Measurements from ENCODE around the gene ARHGAP44. TPM values are rescaled to one million over a fixed set of nuclear protein-coding genes. Genes with fewer than 3 reads are reported as not detected.

The ARHGAP44 gene
- total RNA-seq, 3 donors from 2014 or later, result 34.4 to 92.3 (median 52.0) TPM

DNA sequence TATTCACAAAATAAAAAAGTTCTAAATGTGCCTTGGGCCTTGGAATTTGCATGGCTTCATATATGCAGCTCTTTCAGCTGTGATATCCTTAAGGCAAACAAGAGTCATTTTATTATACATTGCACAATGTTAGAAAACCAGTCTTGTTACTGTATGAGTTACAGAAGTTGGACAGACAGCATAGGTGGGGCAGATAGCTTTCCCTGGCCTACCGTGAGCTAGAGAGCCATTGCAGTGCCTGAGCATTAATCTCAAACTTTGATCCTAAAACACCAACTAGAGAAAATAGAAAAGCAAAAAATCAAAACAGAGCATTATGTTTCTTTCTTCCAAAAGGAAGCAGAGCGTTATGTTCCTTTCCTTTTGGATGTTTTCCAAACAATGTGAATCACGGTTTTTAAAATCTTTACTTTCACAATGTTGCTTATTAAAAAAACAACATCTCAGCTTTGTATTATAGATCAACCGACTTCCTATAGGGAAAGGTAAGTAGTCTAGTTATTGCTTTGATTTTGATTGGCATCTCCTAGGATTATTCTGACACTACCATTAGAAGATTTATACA lies 32.2 kb downstream of the ARHGAP44 start:
- ATAC-seq (peak; percentile 97), DNase-seq (peak in 1 of 3 donors; percentile 61)
- H3K36me3 ChIP-seq (ENCODE audit: low read depth), result no peaks in the 10 kb centered on the region
- intact Hi-C loops (cut with DNase I, micrococcal nuclease), result no loop called here
- peaks cover 18% of the 10 kb centered on the region for H3K4me1 ChIP-seq (ENCODE audit: low read depth)
- H3K4me3 ChIP-seq, result no peak overlapping the region
- TF ChIP-seq, protein P1, sequence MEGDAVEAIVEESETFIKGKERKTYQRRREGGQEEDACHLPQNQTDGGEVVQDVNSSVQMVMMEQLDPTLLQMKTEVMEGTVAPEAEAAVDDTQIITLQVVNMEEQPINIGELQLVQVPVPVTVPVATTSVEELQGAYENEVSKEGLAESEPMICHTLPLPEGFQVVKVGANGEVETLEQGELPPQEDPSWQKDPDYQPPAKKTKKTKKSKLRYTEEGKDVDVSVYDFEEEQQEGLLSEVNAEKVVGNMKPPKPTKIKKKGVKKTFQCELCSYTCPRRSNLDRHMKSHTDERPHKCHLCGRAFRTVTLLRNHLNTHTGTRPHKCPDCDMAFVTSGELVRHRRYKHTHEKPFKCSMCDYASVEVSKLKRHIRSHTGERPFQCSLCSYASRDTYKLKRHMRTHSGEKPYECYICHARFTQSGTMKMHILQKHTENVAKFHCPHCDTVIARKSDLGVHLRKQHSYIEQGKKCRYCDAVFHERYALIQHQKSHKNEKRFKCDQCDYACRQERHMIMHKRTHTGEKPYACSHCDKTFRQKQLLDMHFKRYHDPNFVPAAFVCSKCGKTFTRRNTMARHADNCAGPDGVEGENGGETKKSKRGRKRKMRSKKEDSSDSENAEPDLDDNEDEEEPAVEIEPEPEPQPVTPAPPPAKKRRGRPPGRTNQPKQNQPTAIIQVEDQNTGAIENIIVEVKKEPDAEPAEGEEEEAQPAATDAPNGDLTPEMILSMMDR (IDR thresholded peaks at IDR 0.05), result no peak
- H3K9me3 ChIP-seq, result no peaks in the 10 kb centered on the region

DNA sequence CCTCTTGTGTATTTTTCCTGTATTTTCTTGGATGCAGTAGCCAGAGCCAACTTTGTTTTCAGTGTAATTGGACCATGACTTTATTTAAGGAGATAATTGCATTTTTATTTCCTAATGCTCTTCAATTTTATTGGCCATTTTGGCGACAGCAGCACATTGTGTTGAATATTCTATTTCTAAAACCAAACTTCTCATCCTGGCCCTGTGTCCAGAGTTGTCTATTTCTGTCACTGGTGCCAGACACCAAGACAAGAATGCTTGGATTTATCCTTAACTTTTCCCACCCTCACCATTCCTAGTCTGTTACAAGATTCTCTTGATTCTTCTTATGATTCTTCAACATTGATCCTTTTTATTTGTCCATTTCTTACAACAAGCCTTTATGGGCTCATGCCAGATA lies 37.1 kb downstream of the ARHGAP44 start:
- ATAC-seq, result no peak
- Histone ChIP-seq H3K36me3 (ENCODE audit: low read depth) (no peaks in the 10 kb centered on the region), H3K4me3 (no peak overlapping the region), H3K9me3 (no peaks in the 10 kb centered on the region), H3K4me1 (ENCODE audit: low read depth) (peaks cover 28% of the 10 kb centered on the region)
- DNase-seq, result no peak
- intact Hi-C loops (cut with DNase I, micrococcal nuclease), result no loop called here
- TF ChIP-seq, protein P1 (IDR thresholded peaks at IDR 0.05), result no peak

DNA sequence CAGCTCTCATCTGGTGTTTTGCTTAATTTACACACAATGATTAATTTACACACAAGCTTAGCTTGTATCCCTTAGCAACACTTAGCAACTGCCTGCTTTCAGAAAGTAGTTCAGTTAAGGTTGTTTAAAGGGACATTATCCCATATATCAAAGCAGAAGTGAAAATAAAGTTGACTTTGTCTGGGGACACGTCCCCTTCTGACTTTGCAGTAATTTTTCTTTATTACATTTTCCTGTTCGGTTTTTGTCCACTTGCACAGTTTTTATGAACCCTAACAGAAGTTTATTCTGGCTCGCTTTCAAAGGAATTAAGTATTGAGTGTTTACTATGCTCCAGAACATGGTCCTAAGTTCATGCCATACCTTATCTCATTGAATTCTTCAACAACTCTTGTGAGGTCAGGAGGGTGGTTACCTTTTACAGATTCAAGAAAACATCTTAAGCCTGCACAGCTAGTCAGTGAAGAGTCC lies 41.5 kb downstream of the ARHGAP44 start:
- H3K4me1 ChIP-seq (ENCODE audit: low read depth), result peaks cover 17% of the 10 kb centered on the region
- no peak overlapping the region for H3K4me3 ChIP-seq
- H3K9me3 ChIP-seq, result peaks cover 13% of the 10 kb centered on the region
- no peak for DNase-seq
- intact Hi-C loops (cut with DNase I, micrococcal nuclease), result no loop called here
- TF ChIP-seq, protein P1 (IDR thresholded peaks at IDR 0.05), result no peak
- H3K36me3 ChIP-seq (ENCODE audit: low read depth), result no peaks in the 10 kb centered on the region
- peak; percentile 94 for ATAC-seq

DNA sequence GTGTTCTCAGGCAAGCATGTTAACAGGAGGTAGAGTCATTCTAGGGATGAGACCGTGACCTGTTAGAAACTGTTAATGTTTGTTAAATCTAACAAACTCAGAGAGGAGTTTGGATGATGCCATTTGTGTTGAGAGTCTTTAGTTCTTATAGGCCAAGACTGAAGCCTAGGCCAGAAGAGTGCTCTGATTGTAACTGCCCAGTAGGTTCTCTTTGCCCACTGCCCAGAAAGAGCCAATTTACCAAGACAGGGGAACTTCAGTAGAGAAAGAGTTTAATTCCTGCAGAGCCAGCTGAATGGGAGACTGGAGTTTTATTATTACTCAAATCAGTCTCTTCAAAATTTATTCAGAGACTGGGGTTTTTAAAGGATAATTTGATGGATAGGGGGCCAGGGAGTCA lies 42.5 kb downstream of the ARHGAP44 start:
- DNase-seq (no peak), ATAC-seq (no peak)
- H3K9me3 ChIP-seq, result peaks cover 13% of the 10 kb centered on the region
- peaks cover 17% of the 10 kb centered on the region for H3K4me1 ChIP-seq (ENCODE audit: low read depth)
- no peak overlapping the region for H3K4me3 ChIP-seq
- intact Hi-C loops (cut with DNase I, micrococcal nuclease), result no loop called here
- TF ChIP-seq, protein P1 (IDR thresholded peaks at IDR 0.05), result no peak
- H3K36me3 ChIP-seq (ENCODE audit: low read depth), result no peaks in the 10 kb centered on the region

DNA sequence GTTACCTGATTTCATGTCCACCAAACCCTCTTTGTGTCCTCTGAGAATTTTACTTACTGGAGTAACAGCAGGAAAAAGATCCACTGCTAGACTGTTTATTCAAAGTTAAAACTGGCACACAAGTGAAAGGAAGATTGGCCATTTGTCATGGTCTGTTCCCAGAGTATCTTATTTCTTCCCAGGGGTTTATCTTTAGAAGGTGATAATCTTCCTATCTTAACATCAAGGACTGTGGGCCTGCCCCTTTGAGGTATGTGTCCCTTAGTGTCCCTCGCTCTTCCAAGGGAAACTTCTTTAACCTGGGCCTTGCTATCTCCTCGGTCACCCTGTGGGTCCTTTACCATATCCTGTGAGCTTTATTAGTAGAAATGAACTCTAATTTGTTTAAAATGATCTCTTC lies 49.7 kb downstream of the ARHGAP44 start:
- DNase-seq (no peak), ATAC-seq (no peak)
- no peaks in the 10 kb centered on the region for H3K9me3 ChIP-seq
- TF ChIP-seq, protein P1 (IDR thresholded peaks at IDR 0.05), result no peak
- no peak overlapping the region for H3K4me3 ChIP-seq
- no peaks in the 10 kb centered on the region for H3K4me1 ChIP-seq (ENCODE audit: low read depth)
- intact Hi-C loops (cut with DNase I, micrococcal nuclease), result no loop called here
- no peaks in the 10 kb centered on the region for H3K36me3 ChIP-seq (ENCODE audit: low read depth)

DNA sequence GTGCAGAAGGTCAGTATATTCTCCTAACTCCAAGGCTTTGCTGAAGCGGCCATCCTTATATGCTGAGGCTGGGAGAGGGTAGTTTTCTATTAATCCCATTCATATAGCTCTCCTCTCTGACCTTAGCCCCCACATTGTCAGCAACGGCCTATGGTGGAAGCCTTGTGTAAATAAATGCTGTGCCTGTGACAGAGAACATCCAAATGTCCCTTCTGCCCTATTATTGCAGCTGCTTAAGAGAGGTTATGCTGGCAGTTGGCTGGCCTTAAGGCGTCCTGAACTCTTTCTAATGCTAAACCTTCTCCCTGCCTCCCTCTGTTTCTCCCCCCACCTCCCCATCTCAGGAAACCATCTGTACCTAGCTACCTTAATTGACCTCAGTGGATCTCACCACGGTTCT lies 53.6 kb downstream of the ARHGAP44 start:
- no peaks in the 10 kb centered on the region for H3K4me1 ChIP-seq (ENCODE audit: low read depth)
- intact Hi-C loops (cut with DNase I, micrococcal nuclease), result no loop called here
- no peaks in the 10 kb centered on the region for H3K36me3 ChIP-seq (ENCODE audit: low read depth)
- DNase-seq (no peak), ATAC-seq (no peak)
- TF ChIP-seq, protein P1 (IDR thresholded peaks at IDR 0.05), result no peak
- no peak overlapping the region for H3K4me3 ChIP-seq
- no peaks in the 10 kb centered on the region for H3K9me3 ChIP-seq
